HG02885 (cell line): ENCODE results near the gene BRD3OS.

Source experiments
- ATAC-seq: cut with Tn5 transposase; IDR thresholded peaks from one replicate; pipeline ENCODE4 v1.9.1; 2021; ENCODE audit warnings: mild to moderate bottlenecking; ENCODE audit not compliant: unreplicated experiment, poor library complexity

BRD3OS gene

DNA sequence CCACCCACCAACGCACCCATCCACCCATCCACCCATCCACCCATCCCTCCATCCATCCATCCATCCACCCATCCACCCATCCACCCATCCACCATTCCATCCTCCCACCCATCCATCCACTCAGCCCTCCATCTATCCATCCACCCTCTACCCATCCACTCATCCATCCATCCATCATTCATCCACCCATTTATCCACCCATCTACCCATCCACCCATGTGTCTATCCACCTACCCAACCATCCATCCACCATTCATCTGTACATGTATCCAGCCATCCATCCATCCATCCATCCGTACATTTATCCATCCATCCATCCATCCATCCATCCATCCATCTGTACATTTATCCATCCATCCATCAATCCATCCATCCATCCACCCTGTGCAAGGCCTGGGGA is 22.0 kb upstream of the BRD3OS start:
- ATAC-seq, result no peak

GRCh38 chr9:134004131-134004873 is 21.0 kb upstream of the BRD3OS start:
- no peak for ATAC-seq

GRCh38 chr9:134004881-134005280 is 20.4 kb upstream of the BRD3OS start:
- ATAC-seq, result no peak

DNA sequence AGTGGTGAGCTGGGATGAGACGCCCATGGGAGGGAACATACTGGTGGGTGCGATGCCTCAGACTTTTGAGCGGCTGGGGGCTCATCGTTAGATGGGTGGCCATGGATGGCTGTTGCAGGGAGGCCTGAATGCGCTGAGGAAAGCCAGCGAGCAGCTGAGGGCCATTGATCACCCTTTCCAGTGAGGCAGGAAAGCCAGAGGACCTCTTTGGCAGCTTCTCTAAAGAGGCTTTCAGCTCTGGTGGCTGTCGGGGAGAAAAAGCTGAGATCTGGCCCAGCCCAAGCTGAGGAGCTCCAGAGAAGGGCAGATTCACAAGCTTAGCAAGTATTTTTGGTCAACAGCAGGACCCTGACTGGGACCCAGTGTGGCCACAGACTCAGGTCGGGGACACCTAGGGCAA is 19.9 kb upstream of the BRD3OS start:
- ATAC-seq, result no peak

- no peak for ATAC-seq
These were observed 18.1 kb upstream of the BRD3OS start for GRCh38 chr9:134007150-134007549.

- ATAC-seq, result no peak
These were observed 17.7 kb upstream of the BRD3OS start for GRCh38 chr9:134007571-134007970.

DNA sequence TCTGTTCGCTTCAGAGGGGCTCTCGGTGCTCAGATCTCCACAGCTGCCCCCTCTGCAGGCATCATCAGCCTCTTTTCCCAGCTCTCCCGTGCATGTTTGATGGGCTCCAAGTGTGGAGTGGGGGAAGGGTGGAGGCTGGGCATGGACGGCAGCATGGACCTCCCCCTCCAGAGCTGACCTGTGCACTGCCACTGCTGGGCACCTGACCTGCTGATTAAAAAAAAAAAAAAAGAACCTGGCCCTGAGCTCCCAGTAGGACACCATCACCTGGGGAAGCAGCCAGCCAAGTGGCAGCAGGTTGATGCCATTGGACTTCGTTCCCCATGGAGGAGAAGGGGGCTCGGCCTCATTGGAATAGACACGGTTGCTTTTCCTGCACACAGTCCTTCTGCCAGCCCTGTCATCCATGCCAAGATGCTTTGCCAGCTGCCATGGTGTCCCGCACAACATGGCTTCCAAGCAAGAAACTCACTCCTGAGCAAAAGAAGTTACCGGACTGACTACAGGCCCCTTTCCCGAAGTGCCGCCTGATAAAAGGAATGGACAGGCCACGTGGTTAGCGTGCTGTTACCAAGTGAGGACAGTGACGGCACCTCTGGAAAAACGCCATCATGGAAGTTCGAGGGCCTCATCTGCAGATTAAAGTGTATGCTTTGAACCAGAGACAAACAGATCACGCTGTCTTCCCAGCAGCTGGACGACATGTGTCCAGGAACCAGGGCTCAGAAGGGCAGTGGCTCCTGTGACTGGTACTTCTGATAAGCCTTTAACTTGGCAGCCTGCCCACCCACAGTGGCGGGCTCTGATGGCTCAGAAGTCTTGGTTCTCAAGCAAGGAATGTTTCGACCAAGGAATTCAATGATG is 14.7 kb upstream of the BRD3OS start:
- no peak for ATAC-seq

DNA sequence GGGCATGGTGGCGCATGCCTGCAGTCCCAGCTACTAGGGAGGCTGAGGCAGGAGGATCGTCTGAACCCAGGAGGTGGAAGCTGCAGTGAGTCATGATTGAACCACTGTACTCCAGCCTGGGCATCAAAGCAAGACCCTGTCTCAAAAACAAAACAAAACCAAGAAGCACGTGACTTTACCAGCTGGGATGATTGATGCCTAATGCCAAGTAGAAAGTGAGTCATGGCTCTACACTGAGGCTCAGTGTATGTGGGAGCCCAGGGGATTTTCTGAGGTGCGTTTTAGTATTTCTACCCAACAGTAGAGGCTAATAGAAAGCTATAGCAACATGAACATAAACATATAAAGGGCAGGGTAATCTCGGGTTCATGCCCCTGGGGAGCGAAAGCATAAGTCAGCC is 13.9 kb upstream of the BRD3OS start:
- ATAC-seq, result no peak

- ATAC-seq, result no peak
These were observed 10.3 kb upstream of the BRD3OS start for GRCh38 chr9:134014946-134015345.

GRCh38 chr9:134024214-134024792 is 978 bp upstream of the BRD3OS start:
- no peak for ATAC-seq

DNA sequence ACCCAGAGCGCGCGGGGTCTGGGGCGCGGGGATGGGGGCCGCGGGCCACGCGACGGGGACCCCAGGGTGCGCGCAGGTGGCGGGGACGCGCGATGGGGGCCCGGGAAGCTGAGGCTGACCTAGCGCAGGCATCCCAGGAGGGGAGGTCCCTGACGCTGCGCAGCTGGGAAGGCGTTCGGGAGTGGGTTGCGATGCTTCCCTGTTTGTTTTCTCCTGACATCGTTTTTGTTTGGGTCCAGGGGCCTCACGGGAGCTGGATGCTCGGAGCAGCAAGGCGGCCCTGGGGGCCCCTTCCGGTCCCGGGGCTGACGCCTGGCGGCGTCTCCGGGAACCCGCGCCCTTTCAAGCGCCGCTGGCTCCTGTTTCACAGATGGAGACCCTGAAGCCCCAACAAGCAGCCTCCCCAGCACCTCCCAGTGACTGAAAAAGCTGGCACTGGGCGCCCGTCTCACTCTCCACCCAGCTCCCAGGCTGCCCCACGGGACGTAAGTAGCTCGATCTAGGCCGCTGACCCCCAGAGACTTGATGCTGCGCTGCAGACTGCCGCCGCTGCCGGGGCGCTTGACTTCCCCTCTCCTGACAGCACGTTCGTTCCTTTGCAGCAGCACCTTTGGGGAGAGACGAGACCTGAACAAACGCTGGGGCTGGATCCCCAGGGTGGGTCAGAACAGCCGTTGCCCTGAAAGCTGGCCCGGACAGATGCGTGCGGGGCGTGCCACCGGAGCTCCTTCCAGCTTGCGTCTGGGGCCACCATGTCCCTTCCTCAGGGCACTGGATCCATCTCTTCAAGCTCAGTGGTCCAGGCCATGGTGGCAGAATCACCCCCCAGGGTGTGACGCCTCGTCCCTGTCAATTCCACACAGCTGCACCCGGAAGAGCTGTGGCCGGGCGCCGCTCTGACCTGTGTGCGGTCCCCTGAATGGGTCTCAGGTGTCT is 593 bp downstream of the BRD3OS start:
- ATAC-seq, result peak; percentile 39

DNA sequence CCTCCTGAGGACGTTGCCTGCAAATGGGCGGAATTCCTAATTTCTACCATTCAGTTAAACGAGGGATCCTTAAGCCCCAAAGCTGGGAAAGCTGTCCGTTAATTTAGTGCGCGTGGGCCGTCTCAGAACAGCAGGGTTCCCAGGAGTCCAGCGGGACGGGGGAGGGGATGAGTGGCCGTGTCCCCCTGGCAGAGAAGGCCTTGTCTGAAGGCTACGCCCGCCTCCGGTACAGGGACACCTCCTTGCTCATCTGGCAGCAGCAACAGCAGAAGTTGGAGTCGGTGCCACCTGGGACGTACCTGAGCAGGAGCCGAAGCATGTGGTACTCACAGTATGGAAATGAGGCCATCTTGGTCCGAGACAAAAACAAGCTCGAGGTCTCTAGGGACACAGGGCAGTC is 1.3 kb downstream of the BRD3OS start:
- no peak for ATAC-seq

- ATAC-seq, result no peak
These were observed 1.7 kb downstream of the BRD3OS start for GRCh38 chr9:134026981-134027380.

DNA sequence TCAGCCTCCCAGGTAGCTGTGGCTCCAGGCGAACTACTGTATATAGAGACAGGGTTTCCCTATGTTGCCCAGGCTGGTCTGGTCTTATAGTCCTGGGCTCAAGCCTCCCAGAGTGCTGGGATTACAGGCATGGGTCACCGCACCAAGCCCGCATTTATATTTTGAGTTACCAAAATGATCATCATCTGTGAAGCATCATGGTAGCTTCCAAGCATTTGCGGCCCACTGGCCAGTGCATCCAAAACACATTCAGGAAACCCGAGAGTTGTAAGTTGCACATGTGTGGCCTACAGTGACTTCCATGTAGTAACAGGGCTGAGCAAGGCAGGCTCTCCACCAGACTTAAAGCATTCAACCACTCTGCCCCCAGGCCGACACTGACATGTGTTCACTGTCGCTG is 2.3 kb downstream of the BRD3OS start:
- no peak for ATAC-seq

GRCh38 chr9:134028076-134028475 is 2.8 kb downstream of the BRD3OS start:
- ATAC-seq, result no peak

GRCh38 chr9:134028575-134029247 is 3.4 kb downstream of the BRD3OS start:
- ATAC-seq, result no peak

DNA sequence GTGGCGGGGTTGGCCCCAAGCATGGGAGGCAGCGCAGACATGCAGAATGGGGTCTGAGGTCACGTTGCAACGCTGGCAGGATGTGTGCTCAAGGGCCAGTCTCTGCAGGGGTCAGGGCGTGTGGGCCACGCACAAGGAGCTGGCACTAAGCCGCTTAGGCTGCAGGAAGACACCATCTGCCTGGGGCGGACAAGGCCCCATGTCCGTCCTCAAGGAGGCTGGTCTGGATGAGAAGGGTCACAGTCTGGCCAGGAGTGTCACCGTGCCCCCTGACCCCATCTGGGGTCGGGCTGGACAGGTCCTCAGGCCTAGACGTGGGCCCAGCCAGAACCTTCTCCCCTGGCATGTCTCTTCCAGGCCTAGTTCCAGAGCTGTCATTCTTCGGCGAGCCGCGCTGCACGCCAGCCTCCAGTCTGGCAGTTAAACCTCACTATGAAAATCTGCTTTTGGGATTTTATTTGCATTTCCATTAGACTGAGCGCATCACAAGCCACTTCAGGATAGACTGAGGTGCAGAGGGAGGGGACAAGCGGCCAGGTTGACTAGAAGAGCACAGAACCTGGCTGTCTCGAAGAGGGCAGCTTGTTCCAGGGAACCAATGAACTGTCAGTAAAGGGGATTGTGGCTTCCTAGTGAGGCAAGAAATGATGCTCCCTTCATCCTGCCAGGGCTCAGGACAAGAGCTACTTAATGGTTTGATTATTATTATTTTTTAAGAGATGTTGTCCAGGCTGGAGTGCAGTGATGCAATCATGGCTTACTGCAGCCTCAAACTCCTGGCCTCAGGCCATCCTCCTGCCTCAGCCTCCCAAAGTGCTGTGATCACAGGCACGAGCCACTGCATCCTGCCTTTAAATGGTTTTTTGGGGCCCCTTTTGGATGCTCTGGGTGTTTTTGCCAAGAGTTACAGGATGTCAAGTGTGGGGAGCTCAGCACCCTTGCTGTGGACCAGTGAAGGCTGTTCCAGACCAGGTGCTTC is 4.3 kb downstream of the BRD3OS start:
- no peak for ATAC-seq

GRCh38 chr9:134030821-134031470 is 5.7 kb downstream of the BRD3OS start:
- ATAC-seq, result no peak
